SK-N-SH treated with all-trans-retinoic acid at 6 μM for 48 hours (cell line): Measurements from ENCODE around the gene LIAS.

Source experiments
- ATAC-seq: fragments of 200-7000 bp; cut with Tn5 transposase; 3 replicates; pipeline ENCODE4 v1.9.1; 2020; ENCODE audit warnings: mild to moderate bottlenecking, moderate library complexity
- ARNTL ChIP-seq: fragments of 450-650 bp; formaldehyde crosslinking; IDR thresholded peaks from 2 replicates; pipeline ENCODE4 v1.5.0; 2020; ENCODE audit warnings: low read depth, mild to moderate bottlenecking, moderate library complexity, borderline replicate concordance
- CREB5 ChIP-seq: fragments of 250-450 bp; sonication (Bioruptor Pico); IDR thresholded peaks from 2 replicates; pipeline ENCODE4 v1.5.1; 2020; ENCODE audit warnings: low read depth, mild to moderate bottlenecking, moderate library complexity
- CSDC2 ChIP-seq: fragments of 250-450 bp; sonication (Bioruptor Pico); IDR thresholded peaks from 2 replicates; pipeline ENCODE4 v1.5.0; 2020; ENCODE audit warnings: mild to moderate bottlenecking, moderate library complexity
- ESRRG ChIP-seq: fragments of 250-450 bp; sonication (Bioruptor Pico); IDR thresholded peaks from 2 replicates; pipeline ENCODE4 v1.6.1; 2021; ENCODE audit warnings: mild to moderate bottlenecking
- GLIS3 ChIP-seq: fragments of 250-450 bp; sonication (Bioruptor Pico); IDR thresholded peaks from 2 replicates; pipeline ENCODE4 v1.5.0; 2020; ENCODE audit warnings: mild to moderate bottlenecking, moderate library complexity
- ISL1 ChIP-seq: fragments of 250-450 bp; sonication (Bioruptor Pico); IDR thresholded peaks from 2 replicates; pipeline ENCODE4 v2.1.2; 2022; ENCODE audit warnings: mild to moderate bottlenecking, moderate library complexity
- OSR1 ChIP-seq: fragments of 250-450 bp; sonication (Bioruptor Pico); IDR thresholded peaks from 2 replicates; pipeline ENCODE4 v1.8.0; 2022; ENCODE audit warnings: moderate library complexity, mild to moderate bottlenecking, inconsistent platforms
- PATZ1 ChIP-seq: fragments of 250-450 bp; sonication (Bioruptor Pico); IDR thresholded peaks from 2 replicates; pipeline ENCODE4 v1.8.0; 2020; ENCODE audit warnings: mild to moderate bottlenecking, moderate library complexity, borderline replicate concordance
- POU6F1 ChIP-seq: fragments of 250-450 bp; sonication (Bioruptor Pico); IDR thresholded peaks from 2 replicates; pipeline ENCODE4 v1.8.0; 2021; ENCODE audit warnings: low read depth, mild to moderate bottlenecking, moderate library complexity, borderline replicate concordance
- PPARA ChIP-seq: fragments of 250-450 bp; sonication (Bioruptor Pico); IDR thresholded peaks from 2 replicates; pipeline ENCODE4 v1.5.0; 2020; ENCODE audit warnings: mild to moderate bottlenecking, borderline replicate concordance
- SNAI2 ChIP-seq: fragments of 250-450 bp; sonication (Bioruptor Pico); IDR thresholded peaks from 2 replicates; pipeline ENCODE4 v1.5.0; 2020; ENCODE audit warnings: mild to moderate bottlenecking, moderate library complexity
- TCF4 ChIP-seq: fragments of 250-450 bp; sonication (Bioruptor Pico); IDR thresholded peaks from 2 replicates; pipeline ENCODE4 v1.8.0; 2021; ENCODE audit warnings: mild to moderate bottlenecking, moderate library complexity, borderline replicate concordance
- TOX ChIP-seq: fragments of 250-450 bp; sonication (Bioruptor Pico); IDR thresholded peaks from 2 replicates; pipeline ENCODE4 v1.8.0; 2021; ENCODE audit warnings: mild to moderate bottlenecking, moderate library complexity, borderline replicate concordance
- ZFP3 ChIP-seq: fragments of 250-450 bp; sonication (Bioruptor Pico); IDR thresholded peaks from 2 replicates; pipeline ENCODE4 v1.5.0; 2020; ENCODE audit warnings: mild to moderate bottlenecking, moderate library complexity
- ZFP30 ChIP-seq: fragments of 450-650 bp; formaldehyde crosslinking; IDR thresholded peaks from 2 replicates; pipeline ENCODE4 v1.5.0; 2022; ENCODE audit warnings: mild to moderate bottlenecking, moderate library complexity
- ZNF565 ChIP-seq: fragments of 450-650 bp; formaldehyde crosslinking; conservative IDR thresholded peaks from 2 replicates; pipeline ENCODE4 v1.5.0; 2020; ENCODE audit warnings: low read depth, mild to moderate bottlenecking, moderate library complexity
- ZNF70 ChIP-seq: fragments of 450-650 bp; formaldehyde crosslinking; IDR thresholded peaks from 2 replicates; pipeline ENCODE4 v1.5.0; 2020; ENCODE audit warnings: mild to moderate bottlenecking, moderate library complexity
- ZNF8 ChIP-seq: fragments of 450-650 bp; formaldehyde crosslinking; IDR thresholded peaks from 2 replicates; pipeline ENCODE4 v1.5.0; 2020; ENCODE audit warnings: mild to moderate bottlenecking, moderate library complexity
- TF ChIP-seq, protein P1 (sequence below): fragments of 250-450 bp; sonication (Bioruptor Pico); IDR thresholded peaks from 2 replicates; pipeline ENCODE4 v1.5.1; 2021; ENCODE audit warnings: mild to moderate bottlenecking, moderate library complexity
- TF ChIP-seq, protein P2 (sequence below): fragments of 250-450 bp; sonication (Bioruptor Pico); IDR thresholded peaks from 2 replicates; pipeline ENCODE4 v1.5.0; 2020; ENCODE audit warnings: mild to moderate bottlenecking, moderate library complexity

The LIAS gene

DNA sequence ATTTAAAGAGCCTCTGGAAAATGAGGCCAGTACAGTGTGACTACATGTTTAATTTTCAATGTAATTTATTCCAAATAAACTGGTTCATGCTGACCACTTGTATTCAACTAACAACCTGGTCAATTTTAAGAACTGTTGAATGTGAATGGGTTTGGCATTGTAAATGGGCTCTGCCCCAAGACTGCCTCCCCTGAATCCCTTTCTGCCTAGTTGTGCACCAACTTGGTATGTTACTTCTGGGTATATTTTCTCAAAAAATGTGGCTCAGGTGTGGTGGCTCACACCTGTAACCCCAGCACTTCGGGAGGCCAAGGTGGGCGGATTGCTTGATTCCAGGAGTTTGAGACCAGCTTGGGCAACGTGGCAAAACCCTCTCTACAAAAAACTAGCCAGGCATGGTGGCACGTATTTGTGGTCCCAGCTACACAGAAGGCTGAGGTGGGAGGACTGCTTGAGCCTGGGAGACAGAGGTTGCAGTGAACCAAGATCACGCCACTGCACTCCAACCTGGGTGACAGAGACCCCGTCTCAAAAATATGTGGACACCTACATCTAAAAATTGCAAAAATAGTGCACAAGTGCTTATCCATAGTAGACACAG lies 7.3 kb upstream of the LIAS start (continued):
- no peak for TF ChIP-seq POU6F1 (CRISPR knock-in tag)

DNA sequence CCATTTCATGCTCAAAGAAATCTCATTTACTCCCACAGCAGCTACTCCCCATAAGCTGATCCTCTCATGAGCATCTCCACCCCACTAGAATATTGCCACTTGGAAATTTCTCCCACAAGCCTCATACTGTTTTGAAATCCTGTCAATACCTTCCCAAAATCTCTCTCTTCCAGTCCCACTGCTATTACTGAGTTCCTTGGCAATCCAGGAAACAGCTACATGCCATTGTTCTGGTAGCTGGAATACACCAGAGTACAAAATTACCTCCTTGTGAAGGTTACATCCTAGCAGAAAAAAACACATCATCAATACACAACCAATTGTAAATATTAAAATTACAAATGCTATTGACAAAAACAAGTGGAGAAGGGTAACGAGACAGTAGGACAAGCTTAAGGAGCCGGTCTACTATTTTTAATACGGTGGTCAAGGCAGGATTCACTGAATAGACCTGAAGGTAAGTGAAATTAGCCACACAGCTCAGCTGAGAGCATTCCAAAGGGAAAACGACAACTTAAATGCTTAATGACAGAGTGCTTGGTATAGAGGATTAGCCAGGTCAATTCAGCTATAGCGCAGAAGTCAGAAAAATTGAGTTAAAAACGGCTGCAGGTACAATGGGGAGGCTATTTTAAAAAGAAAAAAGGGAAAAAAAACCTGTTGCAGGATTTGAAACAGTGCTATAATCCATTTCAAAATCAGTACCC lies 6.5 kb upstream of the LIAS start:
- TF ChIP-seq CSDC2 (CRISPR knock-in tag) (no peak), OSR1 (no peak), GLIS3 (no peak), TOX (CRISPR knock-in tag) (no peak), ZNF70 (CRISPR knock-in tag) (no peak), ZFP3 (CRISPR knock-in tag) (no peak), PPARA (no peak), TCF4 (CRISPR knock-in tag) (no peak), ZNF565 (no peak), ARNTL (CRISPR knock-in tag) (no peak), ZFP30 (CRISPR knock-in tag) (no peak)
- no peak for ATAC-seq

- TF ChIP-seq ZFP30 (CRISPR knock-in tag) = no peak
- TF ChIP-seq, protein P1, sequence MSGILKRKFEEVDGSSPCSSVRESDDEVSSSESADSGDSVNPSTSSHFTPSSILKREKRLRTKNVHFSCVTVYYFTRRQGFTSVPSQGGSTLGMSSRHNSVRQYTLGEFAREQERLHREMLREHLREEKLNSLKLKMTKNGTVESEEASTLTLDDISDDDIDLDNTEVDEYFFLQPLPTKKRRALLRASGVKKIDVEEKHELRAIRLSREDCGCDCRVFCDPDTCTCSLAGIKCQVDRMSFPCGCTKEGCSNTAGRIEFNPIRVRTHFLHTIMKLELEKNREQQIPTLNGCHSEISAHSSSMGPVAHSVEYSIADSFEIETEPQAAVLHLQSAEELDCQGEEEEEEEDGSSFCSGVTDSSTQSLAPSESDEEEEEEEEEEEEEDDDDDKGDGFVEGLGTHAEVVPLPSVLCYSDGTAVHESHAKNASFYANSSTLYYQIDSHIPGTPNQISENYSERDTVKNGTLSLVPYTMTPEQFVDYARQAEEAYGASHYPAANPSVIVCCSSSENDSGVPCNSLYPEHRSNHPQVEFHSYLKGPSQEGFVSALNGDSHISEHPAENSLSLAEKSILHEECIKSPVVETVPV (CRISPR knock-in tag) = no peak
- no peak for TF ChIP-seq GLIS3
- TF ChIP-seq ZNF8 (CRISPR knock-in tag) = no peak
- no peak for TF ChIP-seq ESRRG (CRISPR knock-in tag)
- no peak for TF ChIP-seq ZNF565
- no peak for TF ChIP-seq SNAI2 (CRISPR knock-in tag)
- no peak for TF ChIP-seq ISL1 (CRISPR knock-in tag)
- TF ChIP-seq CREB5 = no peak
- no peak for TF ChIP-seq CSDC2 (CRISPR knock-in tag)
- TF ChIP-seq, protein P2, sequence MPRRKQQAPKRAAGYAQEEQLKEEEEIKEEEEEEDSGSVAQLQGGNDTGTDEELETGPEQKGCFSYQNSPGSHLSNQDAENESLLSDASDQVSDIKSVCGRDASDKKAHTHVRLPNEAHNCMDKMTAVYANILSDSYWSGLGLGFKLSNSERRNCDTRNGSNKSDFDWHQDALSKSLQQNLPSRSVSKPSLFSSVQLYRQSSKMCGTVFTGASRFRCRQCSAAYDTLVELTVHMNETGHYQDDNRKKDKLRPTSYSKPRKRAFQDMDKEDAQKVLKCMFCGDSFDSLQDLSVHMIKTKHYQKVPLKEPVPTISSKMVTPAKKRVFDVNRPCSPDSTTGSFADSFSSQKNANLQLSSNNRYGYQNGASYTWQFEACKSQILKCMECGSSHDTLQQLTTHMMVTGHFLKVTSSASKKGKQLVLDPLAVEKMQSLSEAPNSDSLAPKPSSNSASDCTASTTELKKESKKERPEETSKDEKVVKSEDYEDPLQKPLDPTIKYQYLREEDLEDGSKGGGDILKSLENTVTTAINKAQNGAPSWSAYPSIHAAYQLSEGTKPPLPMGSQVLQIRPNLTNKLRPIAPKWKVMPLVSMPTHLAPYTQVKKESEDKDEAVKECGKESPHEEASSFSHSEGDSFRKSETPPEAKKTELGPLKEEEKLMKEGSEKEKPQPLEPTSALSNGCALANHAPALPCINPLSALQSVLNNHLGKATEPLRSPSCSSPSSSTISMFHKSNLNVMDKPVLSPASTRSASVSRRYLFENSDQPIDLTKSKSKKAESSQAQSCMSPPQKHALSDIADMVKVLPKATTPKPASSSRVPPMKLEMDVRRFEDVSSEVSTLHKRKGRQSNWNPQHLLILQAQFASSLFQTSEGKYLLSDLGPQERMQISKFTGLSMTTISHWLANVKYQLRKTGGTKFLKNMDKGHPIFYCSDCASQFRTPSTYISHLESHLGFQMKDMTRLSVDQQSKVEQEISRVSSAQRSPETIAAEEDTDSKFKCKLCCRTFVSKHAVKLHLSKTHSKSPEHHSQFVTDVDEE (CRISPR knock-in tag) = no peak
- no peak for TF ChIP-seq ARNTL (CRISPR knock-in tag)
- no peak for TF ChIP-seq ZFP3 (CRISPR knock-in tag)
- TF ChIP-seq OSR1 = no peak
- no peak for ATAC-seq
These were observed 5.8 kb upstream of the LIAS start for GRCh38 chr4:39452860-39453587.

GRCh38 chr4:39453738-39454137 lies 5.1 kb upstream of the LIAS start:
- TF ChIP-seq GLIS3 (no peak), PATZ1 (CRISPR knock-in tag) (no peak), TOX (CRISPR knock-in tag) (no peak), TCF4 (CRISPR knock-in tag) (no peak), ZNF565 (no peak)
- no peak for ATAC-seq
